Mesothelial cell of epicardium (in vitro differentiated cells): ENCODE results near the gene PSAP. TPM values are rescaled to one million over a fixed set of nuclear protein-coding genes. Genes with fewer than 3 reads are reported as not detected.

ENCODE experiments used
- DNase-seq, 2 experiments: peaks; one replicate each; pipeline ENCODE4 v3.0.0; 2021; ENCODE audit warnings: low spot score in 2 of 2; ENCODE audit not compliant: unreplicated experiment in 2 of 2
- H3K27ac Mint-ChIP-seq: 2 replicates; pipeline ENCODE4 v1.8.0; 2021; ENCODE audit warnings: mixed read lengths
- H3K27me3 Mint-ChIP-seq: 2 replicates; pipeline ENCODE4 v1.8.0; 2021; ENCODE audit warnings: low read depth, mixed read lengths
- H3K36me3 Mint-ChIP-seq: 2 replicates; pipeline ENCODE4 v1.8.0; 2021; ENCODE audit warnings: mixed read lengths
- H3K4me1 Mint-ChIP-seq: 2 replicates; pipeline ENCODE4 v1.8.0; 2021; ENCODE audit warnings: mixed read lengths
- H3K4me3 Mint-ChIP-seq: 2 replicates; pipeline ENCODE4 v1.8.0; 2021; ENCODE audit warnings: mild to moderate bottlenecking, moderate library complexity, mixed read lengths
- H3K9me3 Mint-ChIP-seq: 2 replicates; pipeline ENCODE4 v1.8.0; 2021; ENCODE audit warnings: mixed read lengths
- CTCF ChIP-seq: fragments of 200-600 bp; sonication (generic); IDR thresholded peaks from one replicate; pipeline ENCODE4 v1.5.0; 2021; ENCODE audit warnings: antibody characterized with exemption; ENCODE audit not compliant: unreplicated experiment
- total RNA-seq: library from RNA; stranded (reverse); gene quantifications from 3 replicates; pipeline ENCODE4 v1.2.1, GENCODE V29; 2021

PSAP gene
- total RNA-seq, 1 donor from 2014 or later: 574 TPM

GRCh38 chr10:71829171-71829570 is 21.9 kb downstream of the PSAP start:
- H3K36me3 Mint-ChIP-seq: peaks cover 41% of the 10 kb centered on the region
- H3K27me3 Mint-ChIP-seq: no peaks in the 10 kb centered on the region
- DNase-seq: no peak
- no peak overlapping the region for H3K27ac Mint-ChIP-seq
- no peak overlapping the region for H3K4me3 Mint-ChIP-seq
- H3K9me3 Mint-ChIP-seq: no peaks in the 10 kb centered on the region
- no peak for TF ChIP-seq CTCF
- H3K4me1 Mint-ChIP-seq: peaks cover 7% of the 10 kb centered on the region

GRCh38 chr10:71828702-71829101 is 22.3 kb downstream of the PSAP start:
- Mint-ChIP-seq H3K9me3 (no peaks in the 10 kb centered on the region), H3K4me3 (no peak overlapping the region), H3K27me3 (no peaks in the 10 kb centered on the region), H3K4me1 (peaks cover 7% of the 10 kb centered on the region), H3K36me3 (peaks cover 42% of the 10 kb centered on the region), H3K27ac (no peak overlapping the region)
- TF ChIP-seq CTCF: no peak
- no peak for DNase-seq

- peaks cover 45% of the 10 kb centered on the region for H3K36me3 Mint-ChIP-seq
- no peaks in the 10 kb centered on the region for H3K27me3 Mint-ChIP-seq
- peaks cover 7% of the 10 kb centered on the region for H3K4me1 Mint-ChIP-seq
- no peaks in the 10 kb centered on the region for H3K9me3 Mint-ChIP-seq
- no peak overlapping the region for H3K27ac Mint-ChIP-seq
- H3K4me3 Mint-ChIP-seq: no peak overlapping the region
- no peak for DNase-seq
- TF ChIP-seq CTCF: no peak
Measured at GRCh38 chr10:71827852-71828251, 23.2 kb downstream of the PSAP start.

GRCh38 chr10:71825217-71825616 is 25.8 kb downstream of the PSAP start:
- Mint-ChIP-seq H3K27ac (no peak overlapping the region), H3K36me3 (peaks cover 39% of the 10 kb centered on the region), H3K4me3 (no peak overlapping the region), H3K9me3 (no peaks in the 10 kb centered on the region), H3K4me1 (no peaks in the 10 kb centered on the region), H3K27me3 (no peaks in the 10 kb centered on the region)
- no peak for TF ChIP-seq CTCF
- no peak for DNase-seq

- no peaks in the 10 kb centered on the region for H3K9me3 Mint-ChIP-seq
- no peak overlapping the region for H3K4me3 Mint-ChIP-seq
- no peak for DNase-seq
- H3K27ac Mint-ChIP-seq: no peak overlapping the region
- no peaks in the 10 kb centered on the region for H3K27me3 Mint-ChIP-seq
- peaks cover 38% of the 10 kb centered on the region for H3K36me3 Mint-ChIP-seq
- no peaks in the 10 kb centered on the region for H3K4me1 Mint-ChIP-seq
- TF ChIP-seq CTCF: no peak
Measured at GRCh38 chr10:71824333-71824732, 26.7 kb downstream of the PSAP start.

GRCh38 chr10:71823356-71823755 is 27.7 kb downstream of the PSAP start:
- Mint-ChIP-seq H3K4me1 (no peaks in the 10 kb centered on the region), H3K27me3 (no peaks in the 10 kb centered on the region), H3K36me3 (peaks cover 43% of the 10 kb centered on the region), H3K27ac (no peak overlapping the region), H3K9me3 (no peaks in the 10 kb centered on the region), H3K4me3 (no peak overlapping the region)
- no peak for DNase-seq
- TF ChIP-seq CTCF: no peak
